MM.1S (cell line): Measurements from ENCODE around the gene SELENOO.

Experiments used
- DNase-seq: peaks from one replicate; pipeline ENCODE4 v3.0.0-alpha.2; 2015
- H2AFZ ChIP-seq: fragments of 300-600 bp; sonication (generic); 2 replicates; pipeline ENCODE4 v1.6.0; 2016; ENCODE audit warnings: antibody characterized with exemption, low read length
- H3F3A ChIP-seq: fragments of 300-600 bp; sonication (generic); 2 replicates; pipeline ENCODE4 v1.6.1; 2016; ENCODE audit warnings: mild to moderate bottlenecking, antibody characterized with exemption, low read length, moderate library complexity, mixed read lengths; ENCODE audit not compliant: insufficient read depth
- H3K27ac ChIP-seq: fragments of 300-600 bp; sonication (generic); 2 replicates; pipeline ENCODE4 v1.5.1; 2016; ENCODE audit warnings: mild to moderate bottlenecking, low read length
- H3K27me3 ChIP-seq: fragments of 300-600 bp; sonication (generic); replicated peaks from 2 replicates; pipeline ENCODE4 v1.6.0; 2016; ENCODE audit warnings: low read length; ENCODE audit not compliant: insufficient read depth
- H3K36me3 ChIP-seq: fragments of 300-600 bp; sonication (generic); replicated peaks from 2 replicates; pipeline ENCODE4 v1.6.1; 2016; ENCODE audit warnings: mild to moderate bottlenecking, low read length, mixed read lengths; ENCODE audit not compliant: insufficient read depth
- H3K4me1 ChIP-seq: fragments of 300-600 bp; sonication (generic); 2 replicates; pipeline ENCODE4 v1.6.1; 2016; ENCODE audit warnings: low read length, mixed read lengths
- H3K4me2 ChIP-seq: fragments of 300-600 bp; sonication (generic); 2 replicates; pipeline ENCODE4 v1.6.0; 2016; ENCODE audit warnings: low read depth, low read length
- H3K4me3 ChIP-seq: fragments of 300-600 bp; sonication (generic); 2 replicates; pipeline ENCODE4 v1.5.1; 2016; ENCODE audit warnings: low read length, mixed read lengths
- H3K79me2 ChIP-seq: fragments of 300-600 bp; sonication (generic); 2 replicates; pipeline ENCODE4 v1.6.1; 2016; ENCODE audit warnings: mixed run types, low read length, mixed read lengths
- H3K9ac ChIP-seq: fragments of 300-600 bp; sonication (generic); 2 replicates; pipeline ENCODE4 v1.6.1; 2016; ENCODE audit warnings: low read length, mixed read lengths
- H3K9me2 ChIP-seq: fragments of 300-600 bp; sonication (generic); replicated peaks from 2 replicates; pipeline ENCODE4 v1.6.1; 2016; ENCODE audit warnings: mild to moderate bottlenecking, low read length, mixed read lengths; ENCODE audit not compliant: insufficient read depth
- H3K9me3 ChIP-seq: fragments of 300-600 bp; sonication (generic); replicated peaks from 2 replicates; pipeline ENCODE4 v1.6.1; 2016; ENCODE audit warnings: mild to moderate bottlenecking, low read length, mixed read lengths; ENCODE audit not compliant: insufficient read depth
- H4K20me1 ChIP-seq: fragments of 300-600 bp; sonication (generic); 2 replicates; pipeline ENCODE4 v1.6.1; 2016; ENCODE audit warnings: mild to moderate bottlenecking, low read length, moderate library complexity, mixed read lengths; ENCODE audit not compliant: insufficient read depth
- EZH2 ChIP-seq: fragments of 300-600 bp; sonication (generic); optimal IDR thresholded peaks from 2 replicates; pipeline ENCODE3; 2017; ENCODE audit warnings: low read depth, mild to moderate bottlenecking, antibody characterized with exemption, low read length, mixed read lengths
- EZH2phosphoT487 ChIP-seq: fragments of 300-600 bp; sonication (generic); IDR thresholded peaks from 2 replicates; pipeline ENCODE4 v1.6.1; 2018; ENCODE audit warnings: antibody characterized with exemption, low read length
- TF ChIP-seq, protein P1 (sequence below): fragments of 300-600 bp; sonication (generic); IDR thresholded peaks from 2 replicates; pipeline ENCODE4 v1.5.1; 2016; ENCODE audit warnings: antibody characterized with exemption, low read length, mixed read lengths

The SELENOO gene

DNA sequence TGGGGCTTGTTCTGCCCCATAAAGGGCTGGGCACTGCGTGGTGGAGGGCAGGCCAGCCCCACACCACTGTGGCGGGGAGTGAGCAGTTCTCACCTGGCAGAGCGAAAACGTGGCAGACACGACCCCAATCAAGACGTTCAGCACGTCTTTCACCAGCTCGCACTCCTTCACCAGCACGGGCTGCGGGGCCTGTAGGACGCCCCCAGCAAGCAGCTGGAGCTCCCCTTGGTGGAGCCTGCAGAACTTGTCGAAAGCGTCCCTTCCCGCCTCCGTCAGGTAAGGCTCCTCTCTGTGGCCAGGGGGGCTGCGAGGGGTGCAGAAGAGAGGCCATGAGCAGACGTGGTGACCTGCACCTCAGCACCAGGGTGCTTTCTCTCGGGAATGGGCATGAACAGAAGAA is 32.4 kb downstream of the SELENOO start:
- no peak overlapping the region for H3K9ac ChIP-seq
- no peaks in the 10 kb centered on the region; the same call in 1 of the 2 replicates for H4K20me1 ChIP-seq
- H3K4me2 ChIP-seq = no peak overlapping the region
- H3K27ac ChIP-seq = no peak overlapping the region
- no peak for DNase-seq
- no peaks in the 10 kb centered on the region for H3K9me2 ChIP-seq
- H3F3A ChIP-seq = no peaks in the 10 kb centered on the region
- no peak overlapping the region for H3K4me3 ChIP-seq
- peaks cover 52% of the 10 kb centered on the region for H3K79me2 ChIP-seq
- no peaks in the 10 kb centered on the region for H3K4me1 ChIP-seq
- no peak overlapping the region for H2AFZ ChIP-seq
- no peaks in the 10 kb centered on the region for H3K9me3 ChIP-seq
- TF ChIP-seq EZH2phosphoT487 (no peak), EZH2 (no peak)
- TF ChIP-seq, protein P1, sequence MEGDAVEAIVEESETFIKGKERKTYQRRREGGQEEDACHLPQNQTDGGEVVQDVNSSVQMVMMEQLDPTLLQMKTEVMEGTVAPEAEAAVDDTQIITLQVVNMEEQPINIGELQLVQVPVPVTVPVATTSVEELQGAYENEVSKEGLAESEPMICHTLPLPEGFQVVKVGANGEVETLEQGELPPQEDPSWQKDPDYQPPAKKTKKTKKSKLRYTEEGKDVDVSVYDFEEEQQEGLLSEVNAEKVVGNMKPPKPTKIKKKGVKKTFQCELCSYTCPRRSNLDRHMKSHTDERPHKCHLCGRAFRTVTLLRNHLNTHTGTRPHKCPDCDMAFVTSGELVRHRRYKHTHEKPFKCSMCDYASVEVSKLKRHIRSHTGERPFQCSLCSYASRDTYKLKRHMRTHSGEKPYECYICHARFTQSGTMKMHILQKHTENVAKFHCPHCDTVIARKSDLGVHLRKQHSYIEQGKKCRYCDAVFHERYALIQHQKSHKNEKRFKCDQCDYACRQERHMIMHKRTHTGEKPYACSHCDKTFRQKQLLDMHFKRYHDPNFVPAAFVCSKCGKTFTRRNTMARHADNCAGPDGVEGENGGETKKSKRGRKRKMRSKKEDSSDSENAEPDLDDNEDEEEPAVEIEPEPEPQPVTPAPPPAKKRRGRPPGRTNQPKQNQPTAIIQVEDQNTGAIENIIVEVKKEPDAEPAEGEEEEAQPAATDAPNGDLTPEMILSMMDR = no peak
- no peaks in the 10 kb centered on the region for H3K36me3 ChIP-seq
- H3K27me3 ChIP-seq = no peaks in the 10 kb centered on the region

DNA sequence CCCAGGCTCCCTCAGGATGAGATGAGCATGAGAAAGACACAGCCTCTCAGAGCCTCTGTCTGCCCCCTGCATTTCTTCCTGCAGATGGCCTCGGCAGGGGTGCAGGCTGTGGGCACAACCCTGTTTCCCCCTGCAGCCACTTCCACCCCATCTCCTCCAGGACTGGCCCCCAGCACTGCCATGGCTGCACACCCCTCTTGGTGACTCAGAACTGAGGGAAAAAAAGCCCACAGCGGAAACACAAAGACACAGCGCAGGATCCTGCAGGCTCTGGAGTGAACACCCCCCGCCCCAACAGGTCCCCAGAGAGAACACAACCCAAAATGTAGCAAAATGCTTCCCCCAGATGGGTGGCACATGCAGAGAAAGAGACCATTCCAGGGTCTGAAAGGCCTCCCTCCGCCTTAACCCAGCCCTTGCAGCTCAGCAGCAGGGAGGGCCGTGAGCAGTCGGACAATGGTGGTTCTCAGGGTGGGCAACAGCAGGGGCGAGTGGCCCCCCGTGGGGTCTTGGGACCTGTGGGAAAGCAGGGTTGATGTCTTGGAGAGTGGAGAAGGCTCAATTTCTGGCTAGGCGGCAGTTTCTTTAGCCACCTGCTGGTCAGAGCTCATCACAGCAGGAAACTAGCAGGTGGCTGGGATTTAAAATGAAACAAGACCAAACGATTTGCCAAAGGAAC is 36.1 kb downstream of the SELENOO start:
- H3K9me3 ChIP-seq = no peaks in the 10 kb centered on the region
- no peak for TF ChIP-seq EZH2phosphoT487
- no peak for TF ChIP-seq EZH2
- TF ChIP-seq, protein P1 = peak; percentile 49
- no peak overlapping the region for H3K4me2 ChIP-seq
- peaks cover 77% of the 10 kb centered on the region for H3K79me2 ChIP-seq
- no peaks in the 10 kb centered on the region for H3K36me3 ChIP-seq
- DNase-seq = peak; percentile 24
- peaks cover 7% of the 10 kb centered on the region for H3F3A ChIP-seq
- no peaks in the 10 kb centered on the region; the same call in 1 of the 2 replicates for H4K20me1 ChIP-seq
- no peaks in the 10 kb centered on the region for H3K27me3 ChIP-seq
- no peak overlapping the region for H3K27ac ChIP-seq
- no peak overlapping the region for H3K9ac ChIP-seq
- H3K4me3 ChIP-seq = no peak overlapping the region
- no peaks in the 10 kb centered on the region for H3K4me1 ChIP-seq
- no peak overlapping the region for H2AFZ ChIP-seq
- H3K9me2 ChIP-seq = no peaks in the 10 kb centered on the region

DNA sequence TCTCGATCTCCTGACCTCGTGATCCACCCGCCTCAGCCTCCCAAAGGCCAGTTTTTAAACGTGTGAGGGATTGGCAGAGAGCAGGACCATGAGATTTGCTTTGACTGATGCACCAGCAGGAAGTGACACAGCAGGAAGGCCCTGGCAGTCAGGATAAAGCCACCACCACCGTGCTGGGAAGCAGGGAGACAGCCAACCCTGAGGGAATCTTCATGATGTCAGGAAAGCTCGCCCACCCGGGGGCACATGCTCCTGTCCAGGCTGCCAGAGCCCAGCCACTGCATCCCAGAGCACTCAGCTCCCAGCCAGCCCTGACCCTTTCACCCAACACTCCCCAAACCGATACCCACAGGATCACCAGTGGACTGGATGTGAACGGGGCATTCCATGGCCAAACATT is 37.9 kb downstream of the SELENOO start:
- Histone ChIP-seq H3K4me2 (no peak overlapping the region), H3K79me2 (peaks cover 92% of the 10 kb centered on the region), H3K4me3 (no peak overlapping the region), H3K9ac (no peak overlapping the region), H3K27me3 (no peaks in the 10 kb centered on the region), H3K9me2 (no peaks in the 10 kb centered on the region), H3K36me3 (no peaks in the 10 kb centered on the region), H4K20me1 (no peaks in the 10 kb centered on the region; the same call in 1 of the 2 replicates), H3K9me3 (no peaks in the 10 kb centered on the region), H3K27ac (no peak overlapping the region), H3F3A (peaks cover 14% of the 10 kb centered on the region), H2AFZ (no peak overlapping the region), H3K4me1 (0 out of 2 replicates have a peak, but pooled peaks cover 4% of the 10 kb centered on the region)
- TF ChIP-seq EZH2 = no peak
- TF ChIP-seq, protein P1 = no peak
- no peak for TF ChIP-seq EZH2phosphoT487
- DNase-seq = no peak
